CMK (cell line): ENCODE results near the gene PCSK2.

Experiments used
- DNase-seq: peaks from one replicate; pipeline ENCODE4 v3.0.0-alpha.2; 2010; ENCODE audit warnings: low read depth

The PCSK2 gene

GRCh38 chr20:17248224-17248623 lies 21.4 kb downstream of the PCSK2 start:
- no peak for DNase-seq

- DNase-seq, result no peak
These were observed 35.9 kb downstream of the PCSK2 start for GRCh38 chr20:17262786-17263185.

- DNase-seq, result no peak
These were observed 46.9 kb downstream of the PCSK2 start for GRCh38 chr20:17273717-17274116.

GRCh38 chr20:17276101-17276500 lies 49.3 kb downstream of the PCSK2 start:
- no peak for DNase-seq

GRCh38 chr20:17281478-17281877 lies 54.6 kb downstream of the PCSK2 start:
- no peak for DNase-seq

GRCh38 chr20:17282501-17282900 lies 55.7 kb downstream of the PCSK2 start:
- no peak for DNase-seq

- no peak for DNase-seq
These were observed 60.7 kb downstream of the PCSK2 start for GRCh38 chr20:17287503-17287902.

- no peak for DNase-seq
These were observed 61.2 kb downstream of the PCSK2 start for GRCh38 chr20:17287998-17288397.

- no peak for DNase-seq
These were observed 68.4 kb downstream of the PCSK2 start for GRCh38 chr20:17295151-17295726.

GRCh38 chr20:17295991-17296390 lies 69.2 kb downstream of the PCSK2 start:
- DNase-seq, result no peak

GRCh38 chr20:17298171-17298570 lies 71.3 kb downstream of the PCSK2 start:
- no peak for DNase-seq

GRCh38 chr20:17298751-17299150 lies 71.9 kb downstream of the PCSK2 start:
- no peak for DNase-seq

- DNase-seq, result no peak
These were observed 73.3 kb downstream of the PCSK2 start for GRCh38 chr20:17300113-17300512.

GRCh38 chr20:17304774-17305173 lies 77.9 kb downstream of the PCSK2 start:
- no peak for DNase-seq

GRCh38 chr20:17306427-17306826 lies 79.6 kb downstream of the PCSK2 start:
- no peak for DNase-seq

- DNase-seq, result no peak
These were observed 87.4 kb downstream of the PCSK2 start for GRCh38 chr20:17314264-17314663.

GRCh38 chr20:17315407-17316231 lies 88.8 kb downstream of the PCSK2 start:
- DNase-seq, result no peak

- DNase-seq, result no peak
These were observed 89.6 kb downstream of the PCSK2 start for GRCh38 chr20:17316316-17317038.

- no peak for DNase-seq
These were observed 90.5 kb downstream of the PCSK2 start for GRCh38 chr20:17317341-17317740.

- no peak for DNase-seq
These were observed 93.6 kb downstream of the PCSK2 start for GRCh38 chr20:17320456-17320855.

- no peak for DNase-seq
These were observed 99.3 kb downstream of the PCSK2 start for GRCh38 chr20:17326096-17326495.

GRCh38 chr20:17327185-17328148 lies 100.6 kb downstream of the PCSK2 start:
- no peak for DNase-seq
